Fibroblast of skin of back (primary cell): ENCODE results near the gene SLC6A8.

Experiments
- DNase-seq: peaks from one replicate; pipeline ENCODE4 v3.0.0-alpha.2; 2013

The SLC6A8 gene

GRCh38 chrX:153648358-153649177, 39.2 kb upstream of the SLC6A8 start:
- no peak for DNase-seq

- no peak for DNase-seq
Measured at GRCh38 chrX:153649178-153649914, 38.4 kb upstream of the SLC6A8 start.

GRCh38 chrX:153649915-153650782, 37.6 kb upstream of the SLC6A8 start:
- no peak for DNase-seq

- DNase-seq: no peak
Measured at GRCh38 chrX:153650959-153651358, 36.8 kb upstream of the SLC6A8 start.

GRCh38 chrX:153651540-153652079, 36.1 kb upstream of the SLC6A8 start:
- no peak for DNase-seq

- DNase-seq: no peak
Measured at GRCh38 chrX:153653556-153653955, 34.2 kb upstream of the SLC6A8 start.

- DNase-seq: no peak
Measured at GRCh38 chrX:153657161-153657560, 30.6 kb upstream of the SLC6A8 start.

GRCh38 chrX:153659268-153659667, 28.5 kb upstream of the SLC6A8 start:
- no peak for DNase-seq

GRCh38 chrX:153662266-153662665, 25.5 kb upstream of the SLC6A8 start:
- DNase-seq: peak; percentile 22

GRCh38 chrX:153665726-153666306, 21.9 kb upstream of the SLC6A8 start:
- no peak for DNase-seq

GRCh38 chrX:153667281-153667955, 20.3 kb upstream of the SLC6A8 start:
- DNase-seq: no peak

GRCh38 chrX:153667956-153668396, 19.8 kb upstream of the SLC6A8 start:
- DNase-seq: peak; percentile 59

GRCh38 chrX:153668423-153669173, 19.1 kb upstream of the SLC6A8 start:
- DNase-seq: no peak

- DNase-seq: no peak
Measured at GRCh38 chrX:153669174-153669890, 18.4 kb upstream of the SLC6A8 start.

- no peak for DNase-seq
Measured at GRCh38 chrX:153669901-153670731, 17.6 kb upstream of the SLC6A8 start.

- DNase-seq: no peak
Measured at GRCh38 chrX:153670748-153671588, 16.8 kb upstream of the SLC6A8 start.

- DNase-seq: no peak
Measured at GRCh38 chrX:153671589-153672530, 15.9 kb upstream of the SLC6A8 start.
